ENCODE results near the gene DAPK1.

DNA sequence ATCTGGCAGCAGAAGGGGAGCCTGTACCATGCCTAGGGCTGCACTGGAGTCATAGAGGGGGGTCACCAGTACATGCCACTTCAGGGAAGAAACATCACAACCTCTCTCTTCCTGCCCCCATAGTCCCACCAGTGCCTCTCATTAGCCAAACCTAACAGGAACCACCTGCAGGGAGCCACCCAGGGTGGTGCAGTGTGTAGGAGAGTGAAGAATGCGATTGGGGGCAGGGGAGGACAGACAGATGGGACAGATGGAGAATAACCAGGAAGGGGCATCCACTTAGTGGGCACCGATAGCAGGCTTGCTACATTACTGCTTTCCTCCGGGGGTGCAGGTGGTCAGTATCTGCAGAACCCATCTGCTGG lies 19.2 kb downstream of the DAPK1 start:
- TF ChIP-seq POLR2A (IDR thresholded peaks at IDR 0.05; ENCODE audit: low read length) (no peak), GATA1 (IDR thresholded peaks at IDR 0.05; ENCODE audit: low read depth, low read length) (no peak)

Data from erythroblast (primary cell).